NCI-H345 treated with DMSO at 0.1 percent for 48 hours (cell line): ENCODE data around the gene KIF7.

ENCODE experiments used
- DNase-seq: peaks from one replicate; lab custom pipeline; 2025; ENCODE audit not compliant: unreplicated experiment; lab: John Stamatoyannopoulos, UW

Gene KIF7

DNA sequence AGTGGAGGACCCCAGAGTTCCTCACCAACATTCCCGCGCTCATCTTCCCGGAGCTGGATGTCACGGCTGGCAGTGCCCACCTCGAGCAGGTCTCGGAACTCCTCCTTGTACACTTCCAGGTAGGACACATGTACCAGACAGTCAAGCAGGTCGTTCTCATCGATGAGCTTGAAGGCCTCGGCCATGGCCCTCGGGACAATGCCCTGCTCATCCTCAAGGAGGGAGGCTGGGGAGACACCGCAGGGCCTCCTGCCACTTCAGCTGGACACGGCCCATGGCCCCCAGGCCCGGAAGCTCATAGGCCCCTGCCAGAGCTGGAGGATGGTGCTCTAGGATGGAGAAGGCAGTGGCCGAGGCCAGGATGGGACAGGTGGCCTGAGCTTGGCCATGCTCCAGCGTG, 5.6 kb downstream of the KIF7 start:
- DNase-seq, result no peak

DNA sequence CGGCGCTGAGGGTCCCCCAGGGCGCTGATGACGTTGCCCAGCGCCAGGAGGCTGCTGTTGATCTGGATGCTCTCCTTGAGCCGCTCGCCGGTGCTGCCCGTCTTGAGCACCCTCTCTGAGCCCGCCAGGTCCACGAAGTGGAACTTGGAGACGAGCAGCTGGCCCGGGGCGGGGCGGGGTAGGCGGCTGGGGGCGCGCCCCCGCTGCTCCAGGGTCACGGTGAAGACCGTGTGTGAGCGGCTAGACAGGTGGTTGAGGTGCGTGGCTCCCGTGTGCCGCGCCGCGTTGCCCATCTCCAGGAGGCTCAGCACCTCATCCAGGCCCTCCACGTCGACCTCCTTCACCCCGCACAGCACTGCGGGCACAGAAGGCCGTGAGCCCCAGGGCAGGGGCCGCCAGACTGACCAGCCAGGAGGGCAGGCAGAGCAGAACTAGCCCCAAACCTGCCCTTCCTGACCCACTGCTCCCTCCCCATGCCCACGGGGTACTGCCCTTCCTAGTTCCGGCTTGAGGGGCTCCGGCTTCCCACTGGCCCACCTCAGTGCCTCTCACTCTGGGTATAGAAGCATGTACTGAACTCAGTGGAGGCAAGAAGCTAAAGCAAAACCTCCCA, 6.1 kb downstream of the KIF7 start:
- no peak for DNase-seq

DNA sequence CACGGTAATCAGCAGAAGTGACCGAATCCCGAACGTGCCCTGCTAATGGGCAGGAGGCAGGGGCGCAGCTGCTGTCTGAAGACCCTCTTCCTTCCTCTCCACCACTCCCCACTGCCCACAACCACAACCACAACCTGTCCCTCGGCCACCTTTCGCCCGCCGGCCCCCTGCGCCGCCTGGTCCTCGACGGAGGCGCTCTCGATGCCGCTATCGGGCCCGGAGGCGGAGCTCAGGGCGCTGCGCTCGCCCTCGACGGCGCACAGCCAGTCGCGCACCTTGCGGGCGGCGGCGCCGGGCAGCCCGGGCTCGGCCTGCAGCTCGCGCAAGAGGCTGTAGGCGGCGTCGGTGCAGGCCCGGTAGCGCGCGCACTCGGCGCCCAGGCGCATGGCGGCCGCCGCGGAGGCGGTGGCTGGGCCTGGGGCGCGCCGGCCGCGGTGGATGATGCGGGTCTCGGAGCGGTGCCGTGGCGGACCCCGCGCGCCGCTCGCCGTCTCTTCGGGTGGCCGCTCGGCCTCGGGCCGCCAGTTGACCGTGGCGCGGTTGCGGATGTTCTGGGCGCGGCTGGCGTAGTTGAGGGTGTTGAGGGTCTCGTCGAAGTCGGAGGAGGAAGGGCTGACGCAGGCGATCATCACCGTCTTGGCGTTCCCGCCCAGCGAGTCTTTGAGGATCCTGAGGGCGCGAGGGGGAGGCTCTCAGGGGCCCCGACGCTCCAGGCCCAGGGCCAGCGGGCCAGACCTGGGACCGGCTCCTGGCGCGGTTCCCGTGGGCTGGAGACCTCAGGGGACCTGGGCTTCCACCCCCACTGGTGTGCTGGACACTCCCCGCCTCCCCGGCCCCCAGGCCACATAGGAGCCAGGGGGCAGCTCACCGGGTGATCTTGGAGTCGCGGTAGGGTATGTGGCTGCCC, 6.9 kb downstream of the KIF7 start:
- DNase-seq, result no peak

DNA sequence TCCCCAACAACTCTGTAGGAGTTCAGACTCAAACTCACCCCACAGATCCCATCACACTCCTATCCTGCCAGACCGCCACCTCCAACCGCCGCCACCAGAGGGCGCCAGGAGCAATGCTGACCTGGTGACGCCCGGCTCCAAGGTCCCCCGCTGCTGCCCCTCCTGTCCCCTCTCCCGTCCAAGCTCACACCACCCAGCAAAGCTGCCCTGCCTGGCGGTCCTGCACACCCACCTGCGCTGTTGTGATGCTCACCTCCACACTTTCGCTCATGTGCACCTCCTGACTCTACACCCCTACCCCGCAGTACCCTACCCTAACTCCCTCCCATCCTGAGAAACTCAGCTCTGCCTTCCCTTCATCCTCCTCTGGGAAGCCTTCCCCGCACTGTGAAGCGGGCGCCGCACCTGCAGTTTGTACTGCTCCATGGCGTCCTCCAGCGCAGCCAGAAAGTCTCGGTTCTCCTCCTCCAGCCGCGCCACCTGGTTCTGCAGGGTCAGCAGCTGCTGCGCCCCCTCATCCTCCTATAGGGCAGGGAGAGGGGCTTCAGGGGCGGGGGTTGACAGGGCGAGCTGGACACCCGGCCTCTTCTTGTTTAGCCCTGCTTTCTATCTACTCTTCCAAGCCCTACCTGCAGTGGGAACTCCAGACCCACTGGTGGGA, 7.9 kb downstream of the KIF7 start:
- peak; percentile 3 for DNase-seq

DNA sequence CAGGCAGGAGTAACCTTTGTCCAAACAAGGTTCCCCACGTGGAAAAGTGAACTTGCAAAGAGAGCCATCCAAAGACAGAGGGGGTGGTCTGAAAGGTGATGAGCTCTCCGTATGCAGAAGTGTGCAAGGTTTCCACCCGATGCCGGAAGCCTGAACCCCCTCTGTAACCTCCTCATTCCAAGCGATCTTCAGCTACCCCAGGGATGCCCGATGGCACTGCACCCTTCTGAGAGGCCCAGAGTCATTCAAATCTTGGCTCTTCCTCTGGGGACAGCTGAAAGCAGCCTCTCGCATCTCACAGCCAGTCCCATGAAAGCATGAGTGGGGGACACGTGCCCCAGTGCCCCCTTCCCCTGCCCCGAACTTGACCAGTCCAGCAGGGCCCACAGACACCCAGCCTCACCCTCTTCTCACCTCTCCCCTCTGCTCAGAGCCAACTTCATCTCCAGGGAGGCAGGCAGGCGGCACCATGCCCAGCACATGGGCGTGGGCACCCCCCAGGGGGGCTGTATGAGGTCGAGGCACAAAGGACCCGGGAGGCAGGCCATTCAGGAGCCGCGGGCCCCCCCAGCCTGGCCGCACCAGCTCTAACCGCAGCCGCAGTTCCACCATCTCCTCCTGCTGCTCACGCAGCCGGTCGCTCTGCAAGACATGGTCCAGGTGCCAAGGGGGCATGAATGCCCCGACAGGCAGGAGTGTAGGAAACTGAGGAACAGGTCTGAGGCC, 8.7 kb downstream of the KIF7 start:
- DNase-seq, result no peak

DNA sequence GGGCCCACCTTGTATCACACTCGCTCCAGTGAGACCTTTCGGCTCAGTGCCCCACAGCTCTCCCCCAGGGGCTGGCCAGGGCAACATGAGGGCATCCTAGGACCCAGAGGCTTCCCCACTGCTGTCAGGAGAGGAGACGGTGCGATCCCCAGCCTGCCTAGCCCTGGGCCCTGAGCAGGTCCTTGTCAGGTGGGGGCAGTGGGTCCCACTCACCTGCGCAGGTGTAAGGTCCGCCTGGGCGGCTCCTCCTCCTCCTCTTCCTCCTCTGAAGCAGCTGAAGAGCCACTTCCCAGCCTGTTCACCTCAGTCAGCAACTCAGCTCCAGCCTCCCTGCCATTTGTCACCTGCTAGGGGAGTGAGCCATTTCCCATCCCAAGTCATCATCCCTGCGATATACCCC, 9.6 kb downstream of the KIF7 start:
- no peak for DNase-seq

DNA sequence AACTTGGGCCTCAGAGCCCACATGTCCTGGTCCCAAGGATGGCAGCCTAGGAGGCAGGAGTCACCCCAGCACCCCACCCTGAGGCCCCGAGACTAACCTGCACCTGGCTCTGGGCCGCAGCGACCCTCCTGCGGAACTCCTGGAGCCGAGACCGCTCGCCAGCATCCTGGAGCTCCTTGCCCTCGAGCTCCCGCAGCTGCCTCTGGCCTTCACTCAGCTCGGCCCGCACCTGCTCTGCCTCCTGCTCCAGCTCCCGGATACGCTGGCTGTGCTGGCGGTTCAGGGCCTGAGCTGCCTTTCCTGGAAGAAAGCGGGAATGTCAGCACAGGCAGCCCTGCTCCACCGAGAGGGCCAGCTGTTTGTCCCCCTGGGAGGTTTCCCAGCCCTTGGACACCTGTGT, 13.2 kb downstream of the KIF7 start:
- no peak for DNase-seq

DNA sequence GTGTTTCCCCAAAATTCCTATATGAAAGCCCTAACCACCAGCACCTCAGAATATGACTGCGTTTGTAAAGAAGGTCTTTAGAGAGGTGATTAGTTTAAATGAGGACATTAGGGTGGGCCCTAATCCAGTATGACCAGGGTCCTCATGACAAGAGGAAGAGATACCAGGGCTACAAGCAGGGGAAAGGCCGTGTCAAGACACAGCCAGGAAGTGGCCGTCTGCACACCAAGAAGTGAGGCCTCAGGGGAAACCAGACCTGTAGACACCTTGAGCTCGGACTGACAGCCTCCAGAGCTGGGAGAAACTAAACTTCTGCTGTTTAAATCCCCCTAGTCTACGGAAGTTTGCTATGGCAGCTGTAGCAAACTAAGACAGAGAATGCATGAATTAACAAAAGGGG, 14.2 kb downstream of the KIF7 start:
- no peak for DNase-seq

DNA sequence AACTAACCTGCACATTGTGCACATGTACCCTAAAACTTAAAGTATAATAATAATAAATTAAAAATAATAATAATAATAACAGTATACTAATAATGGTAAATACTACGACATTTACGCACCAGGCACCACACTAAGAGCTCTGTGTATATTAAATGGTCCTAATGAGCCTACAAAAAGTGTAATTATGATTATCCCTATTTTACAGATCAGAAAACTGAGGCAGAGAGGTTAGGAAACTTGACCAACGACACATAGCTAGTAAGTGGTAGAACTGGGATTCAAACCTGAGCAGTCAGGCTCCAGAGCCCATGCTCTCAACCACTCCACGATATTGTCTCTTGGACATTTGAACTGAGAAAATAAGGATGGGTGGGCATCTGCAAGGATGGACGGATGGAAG, 15.0 kb downstream of the KIF7 start:
- no peak for DNase-seq

DNA sequence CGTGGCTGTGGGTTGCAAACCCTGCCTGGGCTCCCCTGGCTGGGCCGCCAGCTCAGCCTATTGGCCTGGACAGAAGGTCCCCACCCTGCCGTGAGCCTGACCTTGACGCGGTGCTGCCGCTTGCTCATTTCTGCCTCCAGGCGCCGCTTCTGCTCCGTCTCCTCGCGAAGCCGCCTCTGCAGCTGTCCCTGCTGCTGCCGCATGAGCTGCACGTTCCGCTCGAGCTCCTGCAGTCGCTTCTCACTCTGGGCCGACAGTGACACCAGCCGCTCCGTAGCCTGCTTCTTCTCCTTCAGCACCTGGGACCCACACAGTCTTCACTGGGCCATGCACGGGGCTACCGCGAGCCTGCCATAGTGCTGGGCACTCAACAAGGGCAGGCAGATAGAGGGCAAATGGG, 21.7 kb downstream of the KIF7 start:
- DNase-seq, result no peak

DNA sequence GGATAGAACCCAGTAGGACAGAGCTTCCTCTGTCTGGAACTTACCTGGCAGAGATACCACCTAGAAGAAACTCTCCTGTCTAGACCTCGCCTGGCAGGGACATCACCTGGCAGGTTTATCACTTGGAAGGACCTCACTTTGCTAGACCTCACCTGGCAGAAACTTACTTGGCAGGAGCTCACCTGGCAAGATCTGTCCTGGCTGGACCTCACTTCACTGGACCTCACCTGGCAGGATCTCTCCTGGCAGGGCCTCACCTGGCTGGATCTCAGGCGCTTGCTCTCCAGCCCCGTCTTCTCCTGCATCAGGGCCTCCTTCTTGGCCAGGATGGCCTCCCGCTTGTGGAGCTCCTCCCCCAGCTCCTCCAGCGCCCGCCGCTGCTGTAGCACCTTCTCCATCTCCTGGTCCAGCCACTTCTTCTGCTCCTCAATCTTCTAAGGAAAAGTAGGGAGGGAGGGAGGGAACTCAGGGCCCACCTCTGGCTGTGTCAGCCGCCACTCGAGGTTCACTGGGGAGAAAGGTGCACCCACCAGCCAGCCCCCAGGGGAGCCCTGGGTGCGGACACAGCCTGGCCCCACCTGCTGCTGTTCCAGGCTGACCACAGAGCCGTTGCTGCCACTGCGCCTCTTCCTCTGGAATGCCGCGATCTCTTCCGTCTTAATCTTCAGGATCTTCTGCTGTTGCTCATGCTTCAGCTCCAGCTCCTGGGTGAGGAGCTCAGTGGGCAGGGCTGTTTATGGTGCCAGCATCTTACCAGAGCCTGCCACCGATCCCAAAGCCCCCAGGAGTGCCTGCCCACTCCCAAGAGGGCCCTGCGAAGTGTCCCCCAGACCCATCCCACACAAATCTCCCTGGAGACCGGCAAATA, 22.5 kb downstream of the KIF7 start:
- DNase-seq, result no peak

DNA sequence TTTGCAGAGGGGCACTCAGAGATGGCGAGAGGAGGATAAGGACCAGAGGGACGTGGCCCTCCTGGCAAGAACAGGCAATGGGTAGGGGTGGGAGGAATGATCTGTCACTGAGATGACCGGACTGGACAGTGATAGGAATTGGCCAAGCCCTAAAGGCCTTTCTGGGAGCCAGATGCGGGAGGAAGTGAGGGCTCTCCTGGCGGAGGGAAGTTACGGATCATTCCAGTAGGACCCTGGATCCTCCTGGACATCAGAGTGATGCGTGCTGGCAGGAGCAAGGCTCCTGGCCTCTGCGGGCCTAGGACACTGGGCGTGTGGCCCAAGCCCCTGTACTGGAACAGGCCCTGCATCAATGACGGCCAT, 23.4 kb downstream of the KIF7 start:
- no peak for DNase-seq

DNA sequence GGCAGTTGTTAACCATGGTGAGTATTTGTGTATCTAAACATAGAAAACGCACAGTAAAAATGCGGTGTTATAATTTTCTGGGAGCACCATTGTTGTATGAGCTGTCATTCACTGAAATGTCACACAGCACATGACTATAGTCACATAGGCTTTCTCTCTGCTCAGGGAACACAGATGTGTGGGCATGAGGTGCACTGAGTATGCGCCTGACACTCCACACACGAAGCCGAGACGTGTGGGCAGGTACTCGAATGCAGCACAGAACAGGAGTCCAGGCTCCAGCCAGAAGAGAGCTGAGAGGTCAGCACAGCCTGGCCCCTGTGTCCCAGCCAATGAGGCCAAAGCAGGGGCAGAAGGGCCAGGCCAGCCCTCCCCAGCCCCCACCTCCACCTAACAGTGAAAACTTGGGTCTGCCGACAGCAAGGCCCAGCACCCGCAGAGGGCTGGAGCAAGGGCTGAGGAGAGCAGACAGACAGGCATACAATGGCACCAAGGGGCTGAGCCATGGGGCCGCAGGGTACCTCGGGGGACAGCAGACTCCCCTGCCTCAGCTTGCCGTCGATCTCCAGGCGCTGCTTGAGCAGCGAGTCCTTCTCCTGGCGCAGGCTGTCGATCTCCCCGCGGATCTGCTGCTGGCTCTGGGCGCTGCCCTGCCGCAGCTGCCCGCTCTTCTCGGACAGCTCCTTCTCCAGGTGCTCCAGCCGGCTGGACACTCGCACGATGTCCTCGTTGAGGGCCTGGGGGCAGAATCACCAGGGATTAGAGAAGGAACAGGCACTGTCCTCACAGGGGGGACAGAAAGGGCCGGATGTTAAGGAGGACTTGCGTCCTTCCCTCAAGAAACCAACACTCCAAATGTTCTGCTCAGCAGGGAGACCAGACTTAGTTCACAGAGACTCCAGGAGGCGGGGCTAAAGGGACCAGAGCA, 24.0 kb downstream of the KIF7 start:
- DNase-seq, result no peak

DNA sequence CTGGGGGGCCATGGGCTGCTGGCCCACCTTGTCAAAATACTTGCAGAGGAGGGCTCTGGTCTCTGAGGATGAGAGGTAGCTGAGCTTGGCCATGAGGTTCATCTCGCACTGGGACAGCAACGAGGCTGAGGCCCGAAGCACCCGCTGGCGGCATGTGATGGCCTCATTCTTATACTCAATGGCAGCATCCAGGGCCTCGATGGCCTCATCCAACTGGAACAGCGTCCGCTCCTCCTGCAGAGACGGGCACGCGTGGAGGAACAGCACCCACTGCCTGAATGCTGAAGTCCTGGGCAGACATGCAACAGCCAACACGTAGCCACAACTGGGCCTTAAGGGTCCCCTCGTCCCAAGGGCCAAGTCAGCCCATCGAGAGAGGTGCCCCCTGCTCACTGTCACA, 25.0 kb downstream of the KIF7 start:
- no peak for DNase-seq

DNA sequence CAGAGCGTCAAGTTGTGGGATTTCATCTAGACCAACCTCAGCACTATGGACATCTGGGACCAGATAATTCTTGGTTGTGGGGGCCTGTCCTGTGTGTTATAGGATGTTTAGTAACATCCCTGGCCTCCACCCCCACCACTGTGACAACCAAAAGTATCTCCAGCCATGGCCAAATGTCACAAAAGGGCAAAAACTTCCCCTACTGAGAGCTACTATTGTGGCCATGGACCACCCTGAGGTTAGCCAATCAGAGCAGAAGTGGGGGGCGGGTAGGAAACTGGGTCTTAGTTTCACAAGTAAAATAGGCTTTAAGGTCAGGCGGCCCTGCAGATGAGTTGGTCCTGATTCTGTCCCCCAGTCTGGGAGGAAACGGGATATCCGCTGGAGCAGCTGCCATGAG, 25.4 kb downstream of the KIF7 start:
- no peak for DNase-seq

DNA sequence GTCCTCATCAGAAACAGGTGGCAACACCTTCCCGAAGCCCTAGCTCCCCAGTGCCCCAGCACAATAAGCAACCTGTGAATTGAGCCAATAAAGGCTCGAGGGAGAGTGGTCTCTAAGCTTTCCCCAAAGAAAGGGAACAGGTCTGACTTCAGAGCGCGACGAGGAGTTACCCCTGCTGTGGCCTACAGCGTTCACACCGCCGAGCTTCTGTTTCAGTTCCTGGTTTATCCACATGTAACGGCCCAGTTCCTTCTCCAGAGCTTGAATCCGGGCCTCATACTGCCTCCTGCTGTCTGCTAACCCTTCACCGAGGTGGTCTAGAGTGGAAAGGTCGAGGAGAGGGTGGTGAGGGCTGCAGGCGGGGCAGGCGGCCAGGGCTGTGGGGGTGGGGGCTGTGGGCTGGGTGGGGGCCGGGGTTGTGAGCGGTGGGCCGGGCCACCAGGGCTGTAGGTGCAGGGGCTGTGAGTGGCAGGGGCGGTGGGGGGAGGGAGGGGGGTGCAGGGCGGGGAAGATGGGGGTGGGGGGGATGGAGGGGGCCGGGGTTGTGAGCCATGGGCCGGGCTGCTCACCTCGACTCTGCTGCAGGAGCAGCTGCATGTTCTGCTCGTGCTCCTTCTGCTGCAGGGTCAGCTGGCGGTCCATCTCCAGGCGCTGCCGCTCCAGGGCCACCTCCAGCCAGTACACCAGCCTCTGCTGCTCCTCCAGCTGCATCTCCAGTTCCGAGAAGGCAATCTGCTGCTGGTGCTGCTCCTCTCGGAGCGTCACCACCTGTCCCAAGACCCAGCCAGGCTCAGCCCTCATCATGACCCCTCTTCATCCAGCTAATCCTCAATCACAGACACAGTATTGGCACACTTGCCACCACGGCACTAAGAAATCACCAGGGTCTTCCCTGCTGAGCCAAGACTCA, 26.2 kb downstream of the KIF7 start:
- no peak for DNase-seq

DNA sequence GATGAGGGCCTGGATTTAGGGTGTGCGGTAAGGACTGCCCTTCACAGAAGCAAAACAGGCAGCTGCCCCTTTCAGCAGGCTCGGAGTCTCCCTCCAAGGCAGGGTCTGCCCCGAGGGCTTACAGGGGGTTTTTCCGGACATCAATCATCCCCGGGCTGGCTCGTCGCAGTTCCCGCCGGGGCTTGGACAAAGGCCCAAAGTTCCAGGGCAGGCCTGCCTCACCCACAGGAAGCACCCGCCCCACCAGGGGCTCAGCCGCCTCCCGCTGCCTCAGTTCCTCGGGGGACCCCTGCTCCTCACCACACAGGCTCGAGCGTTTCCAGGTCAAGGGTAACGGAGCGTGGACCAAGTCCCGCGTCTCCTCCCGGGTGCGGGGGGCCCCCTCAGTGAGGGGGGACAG, 27.0 kb downstream of the KIF7 start:
- DNase-seq, result no peak

DNA sequence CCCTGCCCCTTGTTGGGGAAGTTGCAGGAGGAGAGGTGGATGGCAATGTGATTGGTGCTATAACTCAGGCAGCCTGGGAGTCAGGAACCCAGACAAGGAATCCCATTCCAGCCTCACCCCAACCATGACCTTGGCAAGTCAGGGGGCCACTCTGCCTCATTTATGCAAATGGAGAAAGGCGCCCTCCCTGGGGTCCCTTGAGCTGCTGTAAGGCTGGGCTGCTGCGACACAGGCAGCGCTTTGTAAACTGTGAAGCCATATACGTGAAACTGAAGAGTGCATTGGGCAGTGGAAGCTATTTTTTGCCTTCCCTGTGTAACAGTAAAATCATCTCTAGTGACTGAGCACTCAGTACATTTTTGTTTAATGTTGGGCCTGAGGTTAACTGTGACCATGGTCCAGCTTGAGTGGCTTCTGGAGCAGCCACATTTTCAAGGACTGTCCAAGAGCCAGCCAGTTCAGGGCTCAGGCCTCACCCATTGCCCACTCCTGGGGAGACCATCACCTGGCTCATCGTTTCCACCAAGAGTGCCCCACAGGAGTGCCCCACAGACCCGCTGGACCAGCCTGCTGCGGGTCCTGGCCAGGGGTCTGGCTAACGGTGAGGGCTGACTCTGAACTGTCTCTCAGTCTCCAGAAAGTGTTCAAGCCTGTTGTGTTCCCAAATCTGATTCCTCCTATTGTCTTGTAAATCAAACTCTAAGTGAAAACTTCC, 27.9 kb downstream of the KIF7 start:
- DNase-seq, result no peak
